Psoas muscle (tissue), 8 donors: ENCODE results near the gene GAL3ST1. TPM values are rescaled to one million over a fixed set of nuclear protein-coding genes. Genes with fewer than 3 reads are reported as not detected.

ENCODE experiments used
- ATAC-seq, 4 donors: fragments of 200-7000 bp; cut with Tn5 transposase; one replicate each; pipeline ENCODE4 v1.9.1; 2020; ENCODE audit warnings: moderate library complexity in 3 of 4, mild to moderate bottlenecking in 2 of 4
- DNase-seq, 2 donors: peaks; one replicate each; pipeline ENCODE4 v3.0.0-alpha.2; 2020
- H3K27ac ChIP-seq: fragments of 200-600 bp; one replicate; pipeline ENCODE4 v1.8.0; 2022
- H3K27me3 ChIP-seq, 3 donors: fragments of 200-600 bp in 1 of 3; one replicate each; pipeline versions ENCODE4 v1.6.1 to v1.8.0; 2013 to 2022; ENCODE audit warnings: low read length in 2 of 3, mild to moderate bottlenecking in 2 of 3, moderate library complexity in 1 of 3; ENCODE audit not compliant: insufficient read depth in 3 of 3
- H3K36me3 ChIP-seq, 2 donors: fragments of 200-600 bp in 1 of 2; one replicate each; pipeline versions ENCODE4 v1.6.1 to v1.8.0; 2013 to 2022; ENCODE audit warnings: low read depth in 1 of 2, mild to moderate bottlenecking in 1 of 2, moderate library complexity in 1 of 2; ENCODE audit not compliant: insufficient read depth in 1 of 2
- H3K4me1 ChIP-seq: fragments of 200-600 bp; one replicate; pipeline ENCODE4 v1.8.0; 2022
- H3K4me3 ChIP-seq: fragments of 200-600 bp; one replicate; pipeline ENCODE4 v1.8.0; 2022; ENCODE audit warnings: mild to moderate bottlenecking
- H3K9me3 ChIP-seq: fragments of 200-600 bp; one replicate; pipeline ENCODE4 v1.8.0; 2022
- CTCF ChIP-seq: fragments of 200-600 bp; IDR thresholded peaks from one replicate; pipeline ENCODE4 v1.8.0; 2022; ENCODE audit warnings: antibody characterized with exemption
- WGBS, 3 donors: extraction: QIAGEN DNeasy Blood & Tissue Kit; methylation state at CpG; one replicate each; pipeline versions ENCODE4 v1.1.6 to v1.1.7; 2013; 5-methylcytosine and 5-hydroxymethylcytosine counted together
- intact Hi-C, 2 donors: fragments of 100-400 bp; cut with DNase I; formaldehyde crosslinking; loops; one replicate each; pipeline versions ENCODE4 v1.11.0 to v1.14.2; 2022
- polyA plus RNA-seq, 3 donors: library from polyadenylated mRNA; stranded (reverse); fragments of 200-250 nt; gene quantifications; one replicate each; pipeline ENCODE4 v1.2.3, GENCODE V29; 2013
- total RNA-seq, 4 donors: library from RNA; stranded (reverse); fragmentation: NEBNext Ultra II Directional in 2 of 4; extraction: Animal tissue kit (Norgen Biotek cat#: 25700) in 2 of 4; gene quantifications; one replicate each; pipeline versions ENCODE4 v1.2.1 to v1.2.4, GENCODE V29; 2021 to 2023
- donor health status: healthy with polysubstance abuse.
- donor health status: DM: no; HTN: no; CAD: no; lungs with moderate emphysema.
- donor health status: Bipolar disorder and iron deficiency.
- donor health status: healthy.
- donor health status: DM: yes; HTN: yes; CAD: no.
- donor health status: DM: no; HTN: no; CAD: no.
- donor health status: DM: no; HTN: no; CAD: no.
- donor health status: DM: yes; HTN: yes; CAD: no.

The GAL3ST1 gene
- total and polyA plus RNA-seq, 7 donors, result 0.21 to 2.7 (median 0.80) TPM

- Histone ChIP-seq H3K4me3 (no peak overlapping the region), H3K36me3 (peaks cover 5 to 57% of the 10 kb centered on the region in 2 donors), H3K4me1 (peaks cover 13% of the 10 kb centered on the region), H3K9me3 (no peaks in the 10 kb centered on the region), H3K27me3 (no peaks in the 10 kb centered on the region), H3K27ac (no peak overlapping the region)
- TF ChIP-seq CTCF, result no peak
- WGBS, 3 donors, result 51 to 62% (median 52%) methylated on average over 15 of the region's 15 CpGs
- no peak for ATAC-seq
- no peak for DNase-seq
- intact Hi-C loops, result loop anchor here in 1 of 2 donors (10.0 kb wide), 1 partner anchor 61 kb away; no protein-coding TSS in a partner anchor
These were observed 1.4 kb upstream of the GAL3ST1 start for GRCh38 chr22:30575859-30576258.

GRCh38 chr22:30574997-30575671 lies 669 bp upstream of the GAL3ST1 start:
- Histone ChIP-seq H3K9me3 (no peaks in the 10 kb centered on the region), H3K36me3 (peaks cover 5 to 50% of the 10 kb centered on the region in 2 donors), H3K4me1 (peaks cover 13% of the 10 kb centered on the region), H3K27ac (no peak overlapping the region), H3K27me3 (no peaks in the 10 kb centered on the region), H3K4me3 (peak overlapping the region; percentile 25)
- DNase-seq (peak in 1 of 2 donors; percentile 48), ATAC-seq (peak; percentile 23 to 33 (median 30))
- intact Hi-C loops, result loop anchor here in 1 of 2 donors (10.0 kb wide), 1 partner anchor 60 kb away; no protein-coding TSS in a partner anchor
- no peak for TF ChIP-seq CTCF
- WGBS, 3 donors, result 45 to 56% (median 53%) methylated on average over 12 of the region's 12 CpGs

- intact Hi-C loops, result loop anchor here in 1 of 2 donors (10.0 kb wide), 1 partner anchor 59 kb away; no protein-coding TSS in a partner anchor
- H3K27me3 ChIP-seq, result no peaks in the 10 kb centered on the region
- no peak overlapping the region for H3K4me3 ChIP-seq
- 22 to 29% (median 23%) methylated on average over 7 of the region's 7 CpGs for WGBS, 3 donors
- H3K9me3 ChIP-seq, result no peaks in the 10 kb centered on the region
- peak overlapping the region; percentile 23 for H3K27ac ChIP-seq
- H3K4me1 ChIP-seq, result peaks cover 13% of the 10 kb centered on the region
- TF ChIP-seq CTCF, result no peak
- peak; percentile 53 to 89 (median 63) for ATAC-seq
- DNase-seq, result peak in 1 of 2 donors; percentile 45
- H3K36me3 ChIP-seq, result peaks cover 0 to 35% of the 10 kb centered on the region in 2 donors
These were observed 821 bp downstream of the GAL3ST1 start for GRCh38 chr22:30573594-30574094.

GRCh38 chr22:30572840-30573593 lies 1.4 kb downstream of the GAL3ST1 start:
- intact Hi-C loops, result loop anchor here in 1 of 2 donors (10.0 kb wide), 1 partner anchor 58 kb away; no protein-coding TSS in a partner anchor
- WGBS, 3 donors, result 25 to 44% (median 28%) methylated on average over 12 of the region's 12 CpGs
- peaks cover 13% of the 10 kb centered on the region for H3K4me1 ChIP-seq
- peaks cover 0 to 29% of the 10 kb centered on the region in 2 donors for H3K36me3 ChIP-seq
- ATAC-seq, result peak in 2 of 4 donors; percentile 9 to 25
- TF ChIP-seq CTCF, result no peak
- no peaks in the 10 kb centered on the region for H3K9me3 ChIP-seq
- no peaks in the 10 kb centered on the region for H3K27me3 ChIP-seq
- peak in 1 of 2 donors; percentile 43 for DNase-seq
- no peak overlapping the region for H3K4me3 ChIP-seq
- no peak overlapping the region for H3K27ac ChIP-seq
